ENCODE data around the gene PRSS1.

PRSS1 gene

DNA sequence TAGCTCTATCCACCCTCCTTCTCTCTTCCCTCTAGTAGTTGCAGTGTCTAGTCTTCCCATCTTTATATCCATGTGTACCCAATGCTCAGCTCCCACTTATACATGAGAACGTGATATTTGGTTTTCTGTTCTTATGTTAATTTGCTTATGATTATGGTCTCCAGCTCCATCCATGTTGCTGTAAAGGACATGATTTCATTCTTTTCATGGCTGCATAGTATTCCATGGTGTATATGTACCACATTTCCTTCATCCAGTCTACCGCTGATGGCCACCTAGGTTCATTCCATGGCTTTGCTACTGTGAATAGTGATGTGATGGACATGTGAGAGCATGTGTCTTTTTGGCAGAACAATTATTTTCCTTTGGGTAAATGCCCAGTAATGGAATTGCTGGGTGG lies 28.0 kb downstream of the PRSS1 start:
- H3K4me3 ChIP-seq (ENCODE audit: low read depth, low read length), result no peak overlapping the region
- TF ChIP-seq, protein P1, sequence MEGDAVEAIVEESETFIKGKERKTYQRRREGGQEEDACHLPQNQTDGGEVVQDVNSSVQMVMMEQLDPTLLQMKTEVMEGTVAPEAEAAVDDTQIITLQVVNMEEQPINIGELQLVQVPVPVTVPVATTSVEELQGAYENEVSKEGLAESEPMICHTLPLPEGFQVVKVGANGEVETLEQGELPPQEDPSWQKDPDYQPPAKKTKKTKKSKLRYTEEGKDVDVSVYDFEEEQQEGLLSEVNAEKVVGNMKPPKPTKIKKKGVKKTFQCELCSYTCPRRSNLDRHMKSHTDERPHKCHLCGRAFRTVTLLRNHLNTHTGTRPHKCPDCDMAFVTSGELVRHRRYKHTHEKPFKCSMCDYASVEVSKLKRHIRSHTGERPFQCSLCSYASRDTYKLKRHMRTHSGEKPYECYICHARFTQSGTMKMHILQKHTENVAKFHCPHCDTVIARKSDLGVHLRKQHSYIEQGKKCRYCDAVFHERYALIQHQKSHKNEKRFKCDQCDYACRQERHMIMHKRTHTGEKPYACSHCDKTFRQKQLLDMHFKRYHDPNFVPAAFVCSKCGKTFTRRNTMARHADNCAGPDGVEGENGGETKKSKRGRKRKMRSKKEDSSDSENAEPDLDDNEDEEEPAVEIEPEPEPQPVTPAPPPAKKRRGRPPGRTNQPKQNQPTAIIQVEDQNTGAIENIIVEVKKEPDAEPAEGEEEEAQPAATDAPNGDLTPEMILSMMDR (IDR thresholded peaks at IDR 0.05; ENCODE audit: low read depth, low read length), result no peak

DNA sequence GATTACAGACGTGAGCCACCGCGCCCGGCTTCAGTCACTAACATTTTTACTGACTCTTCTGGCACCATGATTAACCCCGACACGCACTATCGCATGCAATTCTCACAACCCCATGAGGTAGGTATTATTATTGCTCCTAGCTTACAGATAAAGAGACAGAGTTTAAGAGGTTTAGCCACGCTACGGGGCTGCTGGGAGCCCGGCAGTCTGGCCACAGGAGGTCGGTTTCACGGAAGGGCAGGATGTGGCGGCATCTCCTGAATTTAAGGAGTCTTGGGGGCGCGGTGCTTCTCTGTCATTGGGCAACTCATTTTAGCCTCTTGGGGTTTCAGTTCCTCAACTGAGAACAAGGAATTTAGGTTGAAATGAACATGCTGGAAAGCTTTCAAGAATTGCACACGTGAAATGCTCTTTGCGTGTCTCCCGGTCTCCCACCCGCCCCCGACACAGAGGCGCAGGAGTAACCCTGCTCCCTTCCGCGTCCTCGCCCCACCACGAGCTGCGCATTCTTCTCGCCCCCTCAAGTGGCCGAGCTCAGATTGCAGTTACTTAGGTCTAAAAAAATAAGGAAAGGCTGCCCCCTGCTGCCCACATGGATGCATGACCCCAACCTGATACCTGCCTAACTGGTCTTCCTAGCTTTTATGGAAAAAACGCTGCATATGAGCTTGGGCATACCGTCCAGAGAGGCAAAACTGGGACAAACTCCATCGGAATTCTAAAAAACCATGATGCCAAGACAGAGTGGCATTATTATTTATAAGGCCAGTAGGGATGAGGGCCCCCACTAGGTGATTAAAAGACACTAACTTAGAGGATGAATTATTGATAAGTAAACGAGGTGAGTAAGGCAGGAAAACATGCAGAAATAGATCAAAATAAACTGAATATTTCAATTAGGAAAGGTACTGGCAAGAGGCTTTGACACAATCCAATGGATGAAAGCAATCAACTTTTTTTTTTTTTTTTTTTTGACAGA lies 33.9 kb downstream of the PRSS1 start:
- H3K4me3 ChIP-seq (ENCODE audit: low read depth, low read length), result peak overlapping the region; percentile 47
- TF ChIP-seq, protein P1 (IDR thresholded peaks at IDR 0.05; ENCODE audit: low read depth, low read length), result peak; percentile 91

DNA sequence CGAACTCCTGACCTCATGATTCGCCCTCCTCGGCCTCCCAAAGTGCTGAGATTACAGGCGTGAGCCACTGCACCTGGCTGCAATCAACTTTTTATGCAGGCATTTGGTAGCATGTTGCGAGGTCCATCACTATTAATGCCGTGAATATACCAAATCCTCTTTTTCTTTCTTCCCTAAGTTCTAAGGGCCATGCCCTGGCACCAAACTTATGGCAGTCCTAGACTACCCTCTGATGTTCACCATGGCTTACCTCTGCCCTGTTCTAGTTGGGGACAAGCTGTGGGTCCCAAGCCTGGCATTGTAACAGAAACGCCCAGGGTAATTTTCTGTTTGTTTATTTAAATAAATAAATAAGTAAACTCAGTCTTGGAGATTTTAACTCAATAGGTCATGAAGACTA lies 34.8 kb downstream of the PRSS1 start:
- TF ChIP-seq, protein P1 (IDR thresholded peaks at IDR 0.05; ENCODE audit: low read depth, low read length), result no peak
- no peak overlapping the region for H3K4me3 ChIP-seq (ENCODE audit: low read depth, low read length)

DNA sequence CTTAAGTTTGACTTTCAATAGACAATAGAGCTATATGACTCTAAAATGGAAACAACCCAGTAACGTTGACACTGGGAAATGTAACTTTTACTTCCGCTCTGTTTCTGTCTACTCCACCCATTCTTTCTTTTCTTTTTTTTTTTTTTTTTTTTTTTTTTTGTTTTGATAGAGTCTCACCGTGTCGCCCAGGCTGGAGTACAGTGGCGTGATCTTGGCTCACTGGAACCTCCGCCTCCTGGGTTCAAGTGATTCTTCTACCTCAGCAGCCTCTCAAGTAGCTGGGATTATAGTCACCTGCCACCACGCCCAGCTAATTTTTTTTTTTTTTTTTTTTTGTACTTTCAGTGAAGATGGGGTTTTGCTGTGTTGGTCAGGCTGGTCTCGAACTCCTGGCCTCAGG lies 35.4 kb downstream of the PRSS1 start:
- TF ChIP-seq, protein P1 (IDR thresholded peaks at IDR 0.05; ENCODE audit: low read depth, low read length), result no peak
- no peak overlapping the region for H3K4me3 ChIP-seq (ENCODE audit: low read depth, low read length)

DNA sequence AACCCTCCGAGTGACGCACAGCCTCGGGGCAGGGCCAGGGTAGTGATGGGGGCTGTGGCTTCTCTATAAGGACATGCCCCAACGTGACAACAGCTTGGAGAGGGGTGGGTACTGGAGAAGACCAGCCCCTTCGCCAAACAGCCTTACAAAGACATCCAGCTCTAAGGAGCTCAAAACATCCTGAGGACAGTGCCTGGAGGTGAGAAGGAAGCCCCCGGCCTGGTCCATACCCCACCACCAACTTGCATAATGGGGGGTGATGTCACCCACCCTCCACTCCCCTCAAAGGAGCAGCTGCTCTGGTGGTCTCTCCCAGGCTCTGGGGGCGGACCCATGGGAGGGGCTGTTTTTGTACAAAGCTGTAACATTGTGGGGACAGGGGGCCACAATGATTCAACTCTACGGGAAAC lies 36.6 kb downstream of the PRSS1 start:
- H3K4me3 ChIP-seq (ENCODE audit: low read depth, low read length), result no peak overlapping the region
- TF ChIP-seq, protein P1 (IDR thresholded peaks at IDR 0.05; ENCODE audit: low read depth, low read length), result no peak

DNA sequence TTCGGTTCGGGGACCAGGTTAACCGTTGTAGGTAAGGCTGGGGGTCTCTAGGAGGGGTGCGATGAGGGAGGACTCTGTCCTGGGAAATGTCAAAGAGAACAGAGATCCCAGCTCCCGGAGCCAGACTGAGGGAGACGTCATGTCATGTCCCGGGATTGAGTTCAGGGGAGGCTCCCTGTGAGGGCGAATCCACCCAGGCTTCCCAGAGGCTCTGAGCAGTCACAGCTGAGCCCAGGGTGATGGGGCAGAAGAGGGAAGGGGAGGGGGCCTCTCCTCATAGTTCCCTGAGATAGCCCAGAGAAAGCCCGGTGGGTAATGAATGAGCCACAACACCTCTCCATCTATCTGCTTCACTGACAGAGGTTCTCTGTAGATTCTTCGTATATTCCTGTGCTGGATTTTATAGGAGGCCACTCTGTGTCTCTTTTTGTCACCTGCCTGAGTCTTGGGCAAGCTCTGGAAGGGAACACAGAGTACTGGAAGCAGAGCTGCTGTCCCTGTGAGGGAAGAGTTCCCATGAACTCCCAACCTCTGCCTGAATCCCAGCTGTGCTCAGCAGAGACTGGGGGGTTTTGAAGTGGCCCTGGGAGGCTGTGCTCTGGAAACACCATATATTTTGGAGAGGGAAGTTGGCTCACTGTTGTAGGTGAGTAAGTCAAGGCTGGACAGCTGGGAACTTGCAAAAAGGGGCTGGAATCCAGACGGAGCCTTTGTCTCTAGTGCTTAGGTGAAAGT lies 37.9 kb downstream of the PRSS1 start:
- TF ChIP-seq, protein P1 (IDR thresholded peaks at IDR 0.05; ENCODE audit: low read depth, low read length), result no peak
- no peak overlapping the region for H3K4me3 ChIP-seq (ENCODE audit: low read depth, low read length)

DNA sequence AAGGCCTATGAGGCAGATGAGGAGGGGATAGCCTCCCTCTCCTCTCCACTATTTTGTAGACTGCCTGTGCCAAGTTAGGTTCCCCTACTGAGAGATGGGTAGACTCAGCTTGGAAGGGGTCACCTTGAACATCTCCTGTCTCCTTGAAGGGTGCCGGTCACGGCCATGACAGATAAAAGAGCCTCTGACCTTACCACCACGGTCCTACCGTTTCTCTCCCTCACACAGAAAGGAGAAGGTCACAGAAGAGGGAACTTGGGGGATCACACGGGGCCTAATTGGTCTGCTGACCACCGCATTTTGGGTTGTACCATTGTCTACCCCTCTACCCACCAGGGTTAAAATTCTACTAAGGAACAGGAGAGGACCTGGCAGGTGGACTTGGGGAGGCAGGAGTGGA lies 38.5 kb downstream of the PRSS1 start:
- no peak overlapping the region for H3K4me3 ChIP-seq (ENCODE audit: low read depth, low read length)
- TF ChIP-seq, protein P1 (IDR thresholded peaks at IDR 0.05; ENCODE audit: low read depth, low read length), result no peak
